Smooth muscle cell (in vitro differentiated cells): Measurements from ENCODE around the gene TCF12. TPM values are rescaled to one million over a fixed set of nuclear protein-coding genes. Genes with fewer than 3 reads are reported as not detected.

Experiments used
- DNase-seq: peaks from one replicate; lab custom pipeline; 2025; ENCODE audit not compliant: unreplicated experiment; lab: John Stamatoyannopoulos, UW
- H2AFZ ChIP-seq: fragments of 200-600 bp; sonication (generic); 2 replicates; pipeline ENCODE4 v1.6.0; 2016; ENCODE audit warnings: antibody characterized with exemption, low read depth, mild to moderate bottlenecking
- H3F3A ChIP-seq: fragments of 200-600 bp; sonication (generic); 2 replicates; pipeline ENCODE4 v1.6.0; 2017; ENCODE audit warnings: antibody characterized with exemption, low read depth
- H3K27ac ChIP-seq: fragments of 200-600 bp; sonication (generic); 2 replicates; pipeline ENCODE4 v1.5.1; 2016; ENCODE audit warnings: low read depth, mild to moderate bottlenecking
- H3K27me3 ChIP-seq: fragments of 200-600 bp; sonication (generic); 2 replicates; pipeline ENCODE4 v1.6.1; 2016; ENCODE audit warnings: low read depth, mild to moderate bottlenecking
- H3K36me3 ChIP-seq: fragments of 200-600 bp; sonication (generic); 2 replicates; pipeline ENCODE4 v1.5.1; 2016; ENCODE audit warnings: low read depth
- H3K4me1 ChIP-seq: fragments of 200-600 bp; sonication (generic); 2 replicates; pipeline ENCODE4 v1.5.1; 2016; ENCODE audit warnings: low read depth
- H3K4me2 ChIP-seq: fragments of 200-600 bp; sonication (generic); 2 replicates; pipeline ENCODE4 v1.6.0; 2016; ENCODE audit warnings: mild to moderate bottlenecking
- H3K4me3 ChIP-seq: fragments of 200-600 bp; sonication (generic); 2 replicates; pipeline ENCODE4 v1.5.1; 2016; ENCODE audit warnings: mild to moderate bottlenecking
- H3K79me2 ChIP-seq: fragments of 200-600 bp; sonication (generic); 2 replicates; pipeline ENCODE4 v1.6.0; 2016; ENCODE audit warnings: low read depth, mild to moderate bottlenecking
- H3K9ac ChIP-seq: fragments of 200-600 bp; sonication (generic); 2 replicates; pipeline ENCODE4 v1.6.0; 2016; ENCODE audit warnings: low read depth
- H3K9me3 ChIP-seq: fragments of 200-600 bp; sonication (generic); replicated peaks from 2 replicates; pipeline ENCODE4 v1.5.1; 2016; ENCODE audit warnings: low read depth
- H4K20me1 ChIP-seq: fragments of 200-600 bp; sonication (generic); 2 replicates; pipeline ENCODE4 v1.6.0; 2016; ENCODE audit warnings: low read depth
- CTCF ChIP-seq: fragments of 200-600 bp; sonication (generic); IDR thresholded peaks from 2 replicates; pipeline ENCODE4 v1.5.1; 2017; ENCODE audit warnings: borderline replicate concordance, mild to moderate bottlenecking, antibody characterized with exemption; ENCODE audit not compliant: insufficient read depth, poor library complexity, severe bottlenecking
- WGBS: methylation state at CpG from one replicate; pipeline ENCODE4 v1.1.7; 2016; ENCODE audit warnings: low lambda C conversion rate; 5-methylcytosine and 5-hydroxymethylcytosine counted together
- polyA plus RNA-seq: library from polyadenylated mRNA; unstranded; fragments of >200 nt; fragmentation: Nextera tagmentation; extraction: Ambion mirVana; gene quantifications from 2 replicates; pipeline ENCODE4 v1.2.1, GENCODE V29; 2016
- total RNA-seq: library from RNA; depleted of rRNA; stranded (reverse); fragments of >200 nt; gene quantifications from 2 replicates; pipeline ENCODE4 v1.2.3, GENCODE V29; 2014

Gene TCF12
- total and polyA plus RNA-seq, 2 experiments from 2014 or later, result 54.1 to 302 TPM

DNA sequence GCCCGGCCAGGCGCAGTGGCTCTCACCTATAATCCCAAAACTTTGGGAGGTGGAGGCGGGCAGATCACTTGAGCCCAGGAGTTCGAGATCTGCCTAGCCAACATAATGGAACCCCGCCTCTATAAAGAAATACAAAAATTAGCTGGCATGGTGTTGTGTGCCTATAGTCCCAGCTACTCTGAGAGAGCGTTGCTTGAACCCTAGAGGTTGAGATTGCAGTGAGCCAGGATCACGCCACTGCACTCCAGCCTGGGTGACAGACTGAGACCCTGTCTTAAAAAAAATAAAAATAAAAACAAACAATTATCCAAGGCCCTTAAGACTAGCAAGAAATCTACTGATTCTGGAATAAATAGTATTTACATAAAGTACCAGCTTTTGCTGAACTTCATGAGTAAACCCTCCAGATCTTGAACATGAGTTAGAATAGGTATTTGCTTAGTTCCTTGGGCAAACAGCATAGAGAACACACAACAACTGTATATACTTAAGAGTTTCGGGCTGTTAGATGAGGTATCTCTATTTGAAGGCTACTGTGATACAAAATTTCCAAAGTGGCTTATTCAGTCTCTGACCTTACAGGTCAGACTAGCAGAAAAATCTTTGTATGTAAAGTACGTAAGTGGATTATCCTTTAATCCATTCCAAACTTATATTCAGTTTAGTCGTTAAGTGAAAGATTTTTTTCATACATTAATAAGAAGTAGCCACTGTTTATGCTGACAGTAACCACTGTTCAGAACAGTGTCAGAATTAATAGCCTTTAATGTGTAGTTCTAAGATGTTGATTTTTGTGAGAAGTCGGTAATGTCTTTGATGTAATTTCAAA lies 286.8 kb downstream of the TCF12 start:
- Histone ChIP-seq H3K27me3 (no peaks in the 10 kb centered on the region), H3K9ac (no peak overlapping the region), H3K27ac (no peak overlapping the region), H2AFZ (no peak overlapping the region), H3K9me3 (no peaks in the 10 kb centered on the region), H3K36me3 (no peaks in the 10 kb centered on the region), H4K20me1 (peaks cover 14% of the 10 kb centered on the region), H3F3A (no peaks in the 10 kb centered on the region), H3K4me3 (no peak overlapping the region), H3K4me1 (peaks cover 6% of the 10 kb centered on the region), H3K4me2 (no peak overlapping the region), H3K79me2 (peaks cover 35% of the 10 kb centered on the region)
- TF ChIP-seq CTCF, result no peak
- 84% methylated on average over 11 of the region's 11 CpGs for WGBS
- DNase-seq, result no peak

DNA sequence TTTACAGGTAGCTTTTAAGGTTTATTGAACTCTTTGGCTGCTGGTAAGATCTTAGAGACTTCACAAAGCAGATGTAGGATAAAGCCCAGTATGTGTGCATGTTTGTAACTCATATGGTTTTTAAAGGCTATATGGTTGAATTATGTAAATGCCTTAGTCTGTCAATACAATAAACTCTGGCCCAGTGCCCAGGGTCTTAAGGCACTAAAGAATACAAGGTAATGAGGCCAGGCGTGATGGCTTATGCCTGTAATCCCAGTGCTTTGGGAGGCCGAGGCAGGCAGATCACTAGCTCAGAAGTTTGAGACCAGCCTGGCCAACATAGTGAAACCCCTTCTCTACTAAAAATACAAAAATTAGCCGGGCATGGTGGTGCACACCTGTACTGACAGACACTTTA lies 287.6 kb downstream of the TCF12 start:
- Histone ChIP-seq H2AFZ (no peak overlapping the region), H3K9me3 (no peaks in the 10 kb centered on the region), H3K27me3 (no peaks in the 10 kb centered on the region), H3K4me2 (no peak overlapping the region), H3F3A (no peaks in the 10 kb centered on the region), H3K79me2 (peaks cover 35% of the 10 kb centered on the region), H3K4me3 (no peak overlapping the region), H4K20me1 (peaks cover 14% of the 10 kb centered on the region), H3K4me1 (peaks cover 6% of the 10 kb centered on the region), H3K27ac (no peak overlapping the region), H3K9ac (no peak overlapping the region), H3K36me3 (no peaks in the 10 kb centered on the region)
- no peak for DNase-seq
- TF ChIP-seq CTCF, result no peak
- 69% methylated on average over 3 of the region's 3 CpGs for WGBS

DNA sequence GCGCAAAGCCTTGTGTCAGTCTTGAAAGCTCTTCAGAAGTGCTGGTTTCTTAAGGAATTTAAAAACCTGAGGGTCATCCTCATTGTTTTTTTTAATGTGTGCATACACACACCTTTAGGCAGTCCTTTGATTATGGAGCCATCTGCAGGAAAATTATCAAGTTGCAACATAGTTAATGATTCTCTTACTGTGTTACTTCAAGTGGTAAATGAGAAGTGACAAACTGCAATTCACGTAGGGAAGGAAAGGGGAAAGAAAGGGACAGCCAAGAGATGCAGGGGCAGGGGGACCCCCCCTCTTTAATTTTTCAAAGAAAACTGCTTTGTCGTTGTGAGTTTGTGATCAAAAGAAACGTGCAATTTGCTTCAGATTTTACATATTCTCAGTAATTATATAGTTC lies 295.4 kb downstream of the TCF12 start:
- Histone ChIP-seq H3K27me3 (no peaks in the 10 kb centered on the region), H2AFZ (no peak overlapping the region), H4K20me1 (peaks cover 5% of the 10 kb centered on the region), H3K4me1 (peaks cover 54% of the 10 kb centered on the region), H3K36me3 (no peaks in the 10 kb centered on the region), H3K27ac (peak overlapping the region; percentile 81), H3K9ac (no peak overlapping the region), H3K9me3 (no peaks in the 10 kb centered on the region), H3K4me2 (peak overlapping the region; percentile 78), H3K79me2 (peaks cover 56% of the 10 kb centered on the region), H3K4me3 (no peak overlapping the region), H3F3A (peaks cover 16% of the 10 kb centered on the region)
- peak; percentile 44 for TF ChIP-seq CTCF
- no peak for DNase-seq
- 66% methylated on average over 4 of the region's 4 CpGs for WGBS

- peaks cover 16% of the 10 kb centered on the region for H3F3A ChIP-seq
- peaks cover 66% of the 10 kb centered on the region for H3K4me1 ChIP-seq
- peak overlapping the region; percentile 78 for H3K4me2 ChIP-seq
- peak overlapping the region; percentile 64 for H3K9ac ChIP-seq
- H3K36me3 ChIP-seq, result no peaks in the 10 kb centered on the region
- H3K4me3 ChIP-seq, result peak overlapping the region; percentile 28
- WGBS, result 15% methylated on average over 3 of the region's 3 CpGs
- no peaks in the 10 kb centered on the region for H3K9me3 ChIP-seq
- no peak overlapping the region for H2AFZ ChIP-seq
- TF ChIP-seq CTCF, result no peak
- H3K79me2 ChIP-seq, result peaks cover 62% of the 10 kb centered on the region
- H3K27ac ChIP-seq, result peak overlapping the region; percentile 81
- H3K27me3 ChIP-seq, result no peaks in the 10 kb centered on the region
- H4K20me1 ChIP-seq, result no peaks in the 10 kb centered on the region
- no peak for DNase-seq
Measured at GRCh38 chr15:57215326-57215725, 296.9 kb downstream of the TCF12 start.
